ENCODE data around the gene PACRG. TPM values are rescaled to one million over a fixed set of nuclear protein-coding genes. Genes with fewer than 3 reads are reported as not detected.

Gene PACRG
- total and polyA plus RNA-seq, 2 of the 8 experiments (the other 6 are each of a cell fraction or from before 2014, with no cell fraction given) = 0.44 to 0.54 TPM

- Histone ChIP-seq H4K8ac (ENCODE audit: extremely low read depth, insufficient read depth, low read length) (no peak overlapping the region), H4K20me1 (replicated peaks in 1 of 2; ENCODE audit: control insufficient read depth in 1 of 2, insufficient read depth in 2 of 2, low read length in 2 of 2) (no peaks in the 10 kb centered on the region), H3K36me3 (ENCODE audit: control insufficient read depth in 2 of 4, insufficient read depth in 4 of 4, low read length in 3 of 4) (no peaks in the 10 kb centered on the region), H3K14ac (ENCODE audit: insufficient read length) (no peak overlapping the region), H2BK120ac (replicated peaks; ENCODE audit: low read depth, low read length) (no peak overlapping the region), H3K79me1 (ENCODE audit: low read depth, low read length) (no peaks in the 10 kb centered on the region), H2BK15ac (ENCODE audit: low read length) (no peak overlapping the region), H3K23me2 (ENCODE audit: low read depth, low read length) (no peaks in the 10 kb centered on the region), H2BK5ac (ENCODE audit: low read depth, low read length) (no peak overlapping the region), H2AFZ (ENCODE audit: low read length) (no peak overlapping the region), H3K9ac (replicated peaks in 1 of 4; ENCODE audit: extremely low read depth in 1 of 4, low read depth in 3 of 4, low read length in 3 of 4) (no peak overlapping the region), H3K4me1 (replicated peaks in 1 of 4; ENCODE audit: control insufficient read depth in 3 of 4, insufficient read depth in 4 of 4, low read length in 3 of 4) (no peaks in the 10 kb centered on the region), H3K9me3 (ENCODE audit: insufficient read depth in 2 of 2, low read depth in 1 of 2, low read length in 1 of 2) (no peaks in the 10 kb centered on the region), H3K23ac (ENCODE audit: insufficient read length) (no peak overlapping the region), H3K4ac (replicated peaks; ENCODE audit: insufficient read length, low read depth, low read length) (no peak overlapping the region), H3K27ac (ENCODE audit: low read depth, low read length) (no peak overlapping the region), H2BK12ac (ENCODE audit: low read depth, low read length) (no peak overlapping the region), H4K91ac (replicated peaks; ENCODE audit: insufficient read length, low read length) (no peak overlapping the region), H3K27me3 (replicated peaks in 1 of 4; ENCODE audit: control insufficient read depth in 3 of 4, extremely low read depth in 1 of 4, insufficient read depth in 3 of 4, low read length in 3 of 4) (no peaks in the 10 kb centered on the region), H3K4me2 (ENCODE audit: insufficient read depth in 1 of 2, low read depth in 2 of 2, low read length in 2 of 2) (no peak overlapping the region), H3K4me3 (ENCODE audit: extremely low read depth in 1 of 4, insufficient read depth in 2 of 4, low read depth in 3 of 4, low read length in 4 of 4) (no peak overlapping the region), H3K56ac (replicated peaks; ENCODE audit: insufficient read length, low read depth, low read length) (no peak overlapping the region), H3K18ac (ENCODE audit: extremely low read depth, low read length) (no peak overlapping the region), H2AK5ac (ENCODE audit: low read depth, low read length) (no peak overlapping the region), H4K5ac (ENCODE audit: insufficient read length, low read depth, low read length) (no peak overlapping the region), H3K79me2 (ENCODE audit: control insufficient read depth in 1 of 2, insufficient read depth in 2 of 2, low read length in 2 of 2) (no peaks in the 10 kb centered on the region), H2BK20ac (ENCODE audit: low read length) (no peak overlapping the region)
- DNase-seq (ENCODE audit: low read depth in 1 of 2, low spot score in 2 of 2) (no peak), FAIRE-seq (no peak)
- POLR2A ChIA-PET (ENCODE audit: partially characterized antibody) = no interaction called here
- CTCF ChIA-PET (ENCODE audit: partially characterized antibody) = interaction anchor here (0.6 to 1.4 kb wide), 3 partner anchors 54 to 726 kb away, joined by 3 read pairs; no protein-coding TSS in a partner anchor
- WGBS, 2 experiments (ENCODE audit: extremely low coverage in 1 of 2, insufficient coverage in 1 of 2, insufficient read length in 1 of 2, insufficient replicate concordance in 2 of 2, low coverage in 1 of 2, low lambda C conversion rate in 2 of 2, missing lambda C conversion rate in 1 of 2) = 87% methylated on average over 3 of the region's 3 CpGs; no CpG with 5 or more reads in 1 of the 2 experiments
- no peak for TF ChIP-seq ATF3 (IDR thresholded peaks at IDR 0.05; ENCODE audit: insufficient read depth, low read depth, low read length)
- TF ChIP-seq SUZ12 (IDR thresholded peaks at IDR 0.05; ENCODE audit: low read length) = no peak
- TF ChIP-seq TEAD4 (IDR thresholded peaks at IDR 0.05; ENCODE audit: low read depth, low read length) = no peak
Measured at GRCh38 chr6:162960679-162961457, 233.1 kb downstream of the PACRG start.
